Keratinocyte (primary cell): ENCODE measurements around the gene AP3M1.

Source experiments
- CTCF ChIP-seq, 3 experiments: IDR thresholded peaks in 1 of 3; conservative IDR thresholded peaks in 1 of 3; optimal IDR thresholded peaks in 1 of 3; 2 replicates in 2 of 3; 3 replicates in 1 of 3; pipeline versions ENCODE3 to v1.5.1; 2011; ENCODE audit warnings: low read length in 3 of 3, mild to moderate bottlenecking in 3 of 3, moderate library complexity in 2 of 3, control low read depth in 1 of 3, inconsistent platforms in 1 of 3; ENCODE audit not compliant: insufficient read depth in 2 of 3; ENCODE audit errors: extremely low read depth in 1 of 3
- EZH2 ChIP-seq: IDR thresholded peaks from one replicate; pipeline ENCODE4 v1.6.1; 2012; ENCODE audit warnings: inconsistent platforms, mild to moderate bottlenecking, low read length, moderate library complexity

DNA sequence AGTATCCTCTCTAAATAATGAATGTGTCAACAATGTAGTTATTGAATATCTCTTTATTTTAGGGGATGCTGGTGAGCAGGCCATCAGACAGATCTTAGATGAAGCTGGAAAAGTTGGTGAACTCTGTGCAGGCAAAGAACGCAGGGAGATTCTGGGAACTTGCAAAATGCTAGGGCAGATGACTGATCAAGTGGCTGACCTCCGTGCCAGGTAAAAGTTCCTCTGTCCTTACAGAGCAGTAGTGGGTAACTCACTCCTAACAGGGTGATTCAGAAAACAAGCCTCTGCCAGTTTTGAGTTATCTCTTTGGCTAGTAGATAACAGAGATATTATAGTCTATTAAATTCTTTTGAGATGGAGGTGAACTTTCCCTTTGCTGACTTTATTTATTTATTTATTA, 67.3 kb downstream of the AP3M1 start:
- TF ChIP-seq EZH2 (no peak), CTCF (optimal IDR thresholded peaks at IDR 0.05 in 1 of 3, IDR thresholded peaks at IDR 0.05 in 1 of 3, conservative IDR thresholded peaks at IDR 0.05 in 1 of 3; ENCODE audit: extremely low read depth in 1 of 3, insufficient read depth in 2 of 3, low read length in 3 of 3) (no peak)
